ENCODE data around the gene METTL27.

- TF ChIP-seq UBTF (IDR thresholded peaks at IDR 0.05; ENCODE audit: borderline replicate concordance in 1 of 2, low read depth in 2 of 2, low read length in 2 of 2) (no peak), FOXM1 (IDR thresholded peaks at IDR 0.05; ENCODE audit: low read depth) (no peak), FOXM1 (CRISPR knock-in tag; IDR thresholded peaks at IDR 0.05; ENCODE audit: low read depth) (no peak), CTCF (IDR thresholded peaks at IDR 0.05 in 2 of 3, conservative IDR thresholded peaks at IDR 0.05 in 1 of 3; ENCODE audit: insufficient read depth in 2 of 3, low read depth in 1 of 3, low read length in 3 of 3) (no peak), ATF7 (IDR thresholded peaks at IDR 0.05) (no peak), ZNF655 (CRISPR knock-in tag; IDR thresholded peaks at IDR 0.05) (no peak)
Observed at GRCh38 chr7:73802459-73802858, 39.9 kb downstream of the METTL27 start.
